Fibroblast of skin of left quadriceps (primary cell): Measurements from ENCODE around the gene CD101.

Experiments used
- DNase-seq, 2 experiments: peaks; one replicate each; pipeline ENCODE4 v3.0.0-alpha.2; 2013; ENCODE audit warnings: low read depth in 2 of 2

CD101 gene

DNA sequence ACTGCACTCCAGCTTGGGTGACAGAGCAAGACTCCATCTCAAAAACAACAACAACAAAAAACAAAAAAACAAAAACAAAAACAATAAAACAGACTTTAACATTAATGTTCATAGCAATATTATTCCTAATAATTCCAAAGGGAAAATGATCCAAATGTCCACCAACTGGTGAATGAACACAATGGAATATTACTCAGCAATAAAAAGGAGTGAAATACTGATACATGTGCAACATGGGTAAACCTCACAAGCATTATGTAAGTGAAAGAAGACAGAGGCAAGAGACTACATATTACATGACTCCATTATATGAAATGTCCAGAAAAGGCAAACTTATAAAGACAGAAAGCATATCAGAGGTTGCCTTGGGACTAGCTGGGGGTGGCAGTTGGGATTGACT is 52.5 kb downstream of the CD101 start:
- no peak for DNase-seq

DNA sequence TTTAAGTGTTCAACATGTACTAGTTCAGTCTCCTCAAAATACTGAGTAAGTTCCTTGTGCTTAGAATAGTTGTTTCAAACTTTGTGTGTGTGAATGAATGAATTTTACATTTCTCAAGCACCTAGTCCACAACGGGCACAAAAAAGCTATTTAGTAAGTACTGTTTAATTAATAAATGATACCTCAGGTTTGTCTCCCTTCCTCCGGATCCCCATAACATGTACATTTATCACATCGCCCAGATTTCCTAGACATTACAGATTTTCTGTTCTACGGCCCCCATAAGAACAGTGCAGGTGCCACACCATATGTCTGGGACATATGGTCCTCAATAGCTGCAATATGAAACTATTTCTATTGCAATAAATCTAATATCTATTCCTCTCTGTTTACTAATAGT is 57.2 kb downstream of the CD101 start:
- DNase-seq = no peak

DNA sequence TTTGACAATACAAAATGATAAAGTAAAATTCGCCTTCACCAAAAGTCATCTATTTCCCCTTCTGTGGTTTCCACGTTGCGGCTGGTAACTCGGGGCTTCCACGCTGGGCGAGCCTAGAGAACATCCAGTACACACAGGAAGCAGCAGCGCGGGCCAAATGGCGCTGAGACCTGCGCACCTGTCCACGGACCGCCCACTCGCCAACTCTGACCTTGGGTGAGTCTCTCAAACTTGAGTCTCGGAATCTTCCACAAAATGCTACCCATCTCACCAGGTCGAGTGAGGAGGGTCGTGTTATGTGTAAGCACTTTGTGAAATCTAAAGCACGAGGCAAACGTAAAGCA is 57.7 kb downstream of the CD101 start:
- no peak for DNase-seq

DNA sequence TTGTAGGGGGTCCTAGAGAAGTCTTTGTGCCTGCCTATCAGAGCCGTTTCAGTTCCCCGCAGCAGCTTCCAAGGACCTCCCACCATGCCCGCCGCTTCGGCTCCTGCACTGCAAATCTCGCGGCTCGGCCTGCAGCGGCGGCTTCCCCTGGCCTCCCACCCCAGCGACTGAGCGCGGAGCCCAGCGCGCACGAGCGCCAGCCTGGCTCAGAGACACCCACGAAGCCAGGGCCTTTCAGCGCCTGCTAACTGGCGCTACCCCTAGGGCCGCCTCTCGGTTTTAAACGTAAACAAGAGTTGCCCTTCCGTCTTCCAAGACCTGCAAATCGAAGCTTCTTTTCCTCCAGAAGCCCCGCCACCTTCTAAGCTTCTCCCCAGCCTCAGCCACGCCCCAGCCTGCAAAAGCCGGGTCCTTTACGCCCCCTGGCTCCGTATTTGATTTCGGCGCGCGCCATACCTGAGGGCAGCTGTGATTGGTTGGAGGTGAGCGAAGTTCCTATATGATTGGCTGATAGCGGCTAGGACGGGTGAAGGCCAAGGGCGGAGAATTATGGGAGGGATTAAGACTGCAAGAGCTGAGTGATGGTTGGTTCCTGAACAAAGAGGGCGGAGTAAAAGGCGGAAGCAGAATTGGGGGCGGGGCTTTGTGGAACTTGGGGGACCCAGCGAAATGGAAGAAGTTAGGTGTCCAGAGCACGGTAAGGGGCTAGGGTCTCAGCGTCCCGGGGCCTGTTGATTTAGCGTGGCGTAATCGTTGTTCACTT is 58.3 kb downstream of the CD101 start, which contains the start of gene TTF2:
Gene TTF2, plus strand, starts transcription at position 649 of the 763 bp plus-strand sequence. Its CDS starts 21 bp downstream, at position 670.
- peak; percentile 95 for DNase-seq

DNA sequence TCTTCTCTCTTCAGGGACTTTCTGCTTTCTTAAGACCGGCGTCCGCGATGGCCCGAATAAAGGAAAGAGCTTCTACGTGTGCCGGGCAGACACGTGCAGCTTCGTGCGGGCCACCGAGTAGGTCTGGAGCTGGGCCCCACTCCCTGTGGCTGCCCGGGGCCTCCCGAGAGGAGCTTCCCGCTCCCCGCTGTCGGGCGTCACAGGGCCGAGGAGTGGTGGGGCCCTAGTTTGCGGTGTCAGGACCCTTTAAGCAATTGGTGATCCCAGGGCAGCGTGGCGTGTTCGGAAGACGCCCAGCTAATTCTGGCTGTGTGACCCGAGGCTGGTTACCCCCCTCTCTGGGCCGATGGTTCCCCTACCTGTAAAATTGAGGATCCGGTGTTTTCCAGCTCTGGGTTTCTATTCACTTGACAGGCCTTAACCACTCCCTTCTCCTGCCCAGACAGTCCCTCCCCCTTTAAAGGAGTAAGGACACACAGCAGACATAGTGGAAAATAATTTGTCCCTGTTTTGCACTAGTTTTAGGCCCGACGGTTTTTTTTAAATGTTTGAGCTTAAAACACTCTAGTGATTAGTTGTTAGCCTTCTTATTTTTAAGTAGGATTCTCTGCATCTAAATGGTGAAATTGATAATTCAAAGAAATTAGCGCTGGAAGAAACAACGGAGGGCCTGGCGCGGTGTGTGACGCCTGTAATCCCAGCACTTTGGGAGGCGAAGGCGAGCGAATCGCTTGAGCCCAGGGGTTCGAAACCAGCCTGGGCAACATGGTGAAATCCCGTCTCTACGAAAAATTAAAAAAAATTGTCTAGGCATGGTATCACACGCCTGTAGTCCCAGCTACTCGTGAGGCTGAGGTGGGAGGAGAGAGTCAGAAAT is 59.1 kb downstream of the CD101 start:
- no peak for DNase-seq

DNA sequence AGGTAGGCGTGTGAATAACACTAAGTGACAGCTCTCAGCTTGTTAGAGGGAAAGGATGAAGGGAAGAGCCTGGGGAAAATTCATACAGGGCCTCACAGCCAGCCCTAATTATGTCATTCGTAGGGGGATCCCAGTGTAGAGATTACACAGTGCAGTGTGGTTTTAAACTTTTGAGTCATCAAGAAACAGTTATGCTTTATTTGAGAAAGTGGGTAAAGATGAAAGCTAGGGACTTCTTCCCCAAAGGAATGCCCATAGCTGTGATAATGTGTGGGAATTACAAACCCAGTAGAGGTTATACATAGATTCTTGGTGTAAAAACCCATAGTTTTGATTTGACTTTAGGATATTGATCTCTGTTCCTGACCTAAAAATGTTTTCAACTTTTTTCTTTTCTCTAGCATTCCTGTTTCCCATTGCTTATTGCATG is 60.4 kb downstream of the CD101 start:
- no peak for DNase-seq

DNA sequence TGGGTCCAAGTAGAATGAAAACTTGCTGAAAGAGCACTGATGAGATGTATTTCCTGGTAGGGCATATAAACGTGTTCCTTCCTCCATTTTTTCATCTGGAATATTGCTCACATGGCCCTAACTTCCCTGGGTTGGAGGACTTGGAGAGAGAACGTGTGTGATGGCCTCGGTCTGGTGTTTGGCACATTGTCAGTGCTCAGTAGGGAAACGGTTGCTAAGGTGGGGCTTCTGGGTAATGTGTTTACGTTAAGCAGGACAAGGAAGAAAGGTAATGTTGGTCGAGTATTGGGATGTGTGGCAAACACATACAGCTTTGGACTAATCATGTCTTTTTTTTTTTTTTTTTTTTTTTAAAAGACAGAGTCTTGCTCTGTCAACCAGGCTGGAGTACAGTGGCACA is 64.8 kb downstream of the CD101 start:
- DNase-seq = no peak

DNA sequence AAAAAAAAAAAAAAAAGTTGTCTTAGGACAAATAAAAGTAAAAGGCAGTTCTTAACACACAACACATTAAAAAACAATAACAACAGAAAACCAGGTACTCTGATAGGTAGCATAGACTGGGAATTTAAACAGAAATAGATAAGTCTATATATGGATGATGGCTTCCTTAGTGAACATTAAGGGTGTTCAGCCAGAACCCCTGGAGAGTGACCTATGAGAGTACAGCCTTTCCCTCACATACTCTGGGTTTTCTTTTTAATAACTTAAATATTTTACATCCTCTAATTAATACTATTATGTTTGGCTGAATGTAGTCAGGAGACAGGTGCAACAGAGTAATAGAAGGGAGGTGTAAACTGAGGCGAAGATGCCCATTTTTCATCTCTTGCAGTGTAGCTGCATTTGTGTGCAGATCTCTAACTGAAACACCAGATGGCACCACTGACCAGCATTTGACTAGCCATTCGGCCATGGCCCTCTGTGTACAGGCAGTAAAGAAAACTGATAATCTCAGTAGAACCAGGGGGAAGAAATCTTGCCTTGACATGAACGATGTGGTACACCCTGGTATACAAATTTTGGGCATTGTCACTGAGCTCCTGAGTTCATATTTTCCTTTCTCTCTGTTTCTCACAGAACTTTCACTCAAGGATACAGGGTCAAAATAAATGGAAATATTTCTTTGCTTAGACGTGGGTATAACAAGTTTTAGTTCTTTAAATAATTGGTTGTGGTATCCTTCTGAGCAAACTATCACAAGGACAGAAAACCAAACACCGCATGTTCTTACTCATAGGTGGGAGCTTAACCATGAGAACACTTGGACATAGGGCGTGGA is 66.2 kb downstream of the CD101 start:
- DNase-seq = peak in 1 of 2 experiments; percentile 26

DNA sequence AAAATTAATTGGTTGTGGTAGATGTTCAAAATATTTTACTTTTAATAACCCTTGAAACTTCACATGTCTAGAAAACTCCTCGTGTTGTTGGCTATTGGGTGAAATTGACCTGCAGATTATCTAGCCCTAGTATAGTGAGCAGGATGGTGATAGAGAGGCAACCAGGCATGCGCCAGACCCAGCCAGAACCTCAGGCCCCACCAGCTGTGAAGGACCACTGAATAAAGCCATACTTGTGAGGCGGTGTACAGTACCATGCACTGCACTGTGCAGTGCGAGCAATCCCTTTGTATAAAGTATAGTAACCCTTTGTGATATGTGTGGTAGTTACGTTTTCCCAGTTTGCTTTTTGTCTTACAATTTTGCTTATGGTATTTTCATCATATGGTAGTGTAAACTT is 67.0 kb downstream of the CD101 start:
- DNase-seq = no peak

DNA sequence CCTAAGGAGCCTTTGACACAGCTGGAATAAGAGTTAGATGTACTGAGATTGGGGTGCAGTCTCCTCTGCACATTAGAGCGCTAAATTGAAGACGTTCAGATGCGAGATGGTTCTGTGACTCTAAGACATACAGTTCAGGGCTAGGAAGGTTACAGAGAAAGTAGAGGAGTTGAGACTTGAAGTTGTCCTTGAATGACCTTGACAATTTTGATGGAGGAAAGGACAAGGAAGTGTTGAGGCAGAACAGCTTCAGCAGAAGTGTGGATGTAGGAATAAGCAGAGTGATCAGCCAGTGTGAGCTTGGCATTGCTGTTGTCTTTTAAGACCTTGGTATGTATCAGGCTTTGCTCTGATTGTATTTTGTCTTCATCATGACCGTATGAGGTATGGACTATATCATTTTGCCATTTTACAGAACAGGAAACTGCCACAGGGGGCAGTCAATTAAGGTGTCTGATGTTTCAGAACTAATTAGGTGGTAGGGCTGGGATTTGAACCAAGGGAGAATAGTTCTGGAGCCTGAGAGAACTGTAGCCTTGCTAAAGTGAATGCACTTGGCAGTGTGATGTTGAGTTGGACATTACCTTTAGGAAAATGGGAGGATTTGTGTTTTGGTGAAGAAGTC is 67.8 kb downstream of the CD101 start:
- DNase-seq = no peak

DNA sequence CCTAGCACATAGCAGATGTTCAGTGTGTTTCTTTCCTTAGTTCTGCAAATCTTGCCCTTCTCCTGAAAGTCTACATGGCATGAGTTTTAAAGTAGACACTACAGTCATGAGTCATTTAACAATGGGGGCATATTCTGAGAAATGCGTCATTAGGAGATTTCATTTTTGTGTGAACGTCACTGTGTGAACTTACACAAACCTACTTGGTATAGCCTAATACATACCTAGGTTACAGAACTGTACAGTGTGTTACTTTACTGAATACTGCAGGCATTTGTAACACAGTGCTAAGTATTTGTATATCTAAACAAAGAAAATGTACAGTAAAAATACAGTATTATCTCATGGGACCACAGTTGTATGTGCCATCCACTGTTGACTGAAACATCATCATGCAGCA is 68.6 kb downstream of the CD101 start:
- no peak for DNase-seq

DNA sequence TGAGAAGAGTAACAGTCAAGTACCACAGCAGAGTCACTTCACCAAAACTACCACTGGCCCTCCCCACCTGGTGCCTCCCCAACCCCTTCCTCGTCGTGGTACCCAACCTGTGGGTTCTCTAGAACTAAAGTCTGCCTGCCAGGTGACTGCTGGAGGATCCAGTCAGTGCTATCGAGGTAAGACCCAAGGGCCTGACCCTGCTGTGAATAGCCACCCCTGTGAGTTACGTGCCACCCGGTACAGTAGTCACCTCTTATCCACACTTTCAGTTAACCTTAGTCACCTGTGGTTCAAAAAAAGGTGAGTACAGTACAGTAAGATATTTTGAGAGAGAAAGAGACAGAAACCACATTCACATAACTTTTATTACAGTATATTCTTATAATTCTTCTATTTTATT is 75.1 kb downstream of the CD101 start:
- DNase-seq = no peak

DNA sequence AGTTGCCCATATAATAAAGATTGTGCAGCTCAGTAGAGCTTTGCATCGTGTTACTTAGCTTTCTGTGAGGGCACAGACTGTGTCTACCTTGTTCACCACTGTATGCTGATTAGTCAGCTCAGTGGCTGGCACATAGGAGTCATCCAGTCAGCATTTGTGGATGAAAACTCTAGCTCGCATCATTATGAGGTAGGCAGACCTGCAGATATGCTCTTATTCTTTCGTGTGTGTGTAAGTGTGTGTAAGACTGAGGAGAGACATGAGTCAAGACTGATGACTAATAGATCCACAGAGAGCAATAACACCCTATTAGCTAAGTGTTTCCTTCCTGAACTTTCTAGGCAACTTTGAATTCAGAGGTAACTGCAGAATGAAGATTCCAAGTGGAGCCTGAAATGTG is 75.7 kb downstream of the CD101 start:
- peak in 1 of 2 experiments; percentile 65 for DNase-seq

DNA sequence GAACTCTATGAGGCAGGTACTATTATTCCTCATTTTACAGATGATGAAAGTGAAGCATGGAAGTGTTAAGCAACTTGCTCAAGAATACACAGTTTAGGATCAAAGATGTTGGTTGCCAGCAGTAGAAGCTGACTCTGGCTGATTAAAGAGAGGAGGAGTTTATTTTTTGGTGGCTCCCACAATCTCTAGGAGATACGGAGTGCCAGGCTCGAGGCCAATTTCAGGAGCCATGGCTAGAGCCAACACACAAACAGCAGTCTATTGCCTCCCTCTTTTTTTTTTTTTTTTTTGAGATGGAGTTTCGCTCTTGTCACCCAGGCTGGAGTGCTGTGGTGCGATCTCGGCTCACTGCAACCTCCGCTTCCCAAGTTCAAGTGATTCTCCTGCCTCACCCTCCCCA is 78.2 kb downstream of the CD101 start:
- no peak for DNase-seq

DNA sequence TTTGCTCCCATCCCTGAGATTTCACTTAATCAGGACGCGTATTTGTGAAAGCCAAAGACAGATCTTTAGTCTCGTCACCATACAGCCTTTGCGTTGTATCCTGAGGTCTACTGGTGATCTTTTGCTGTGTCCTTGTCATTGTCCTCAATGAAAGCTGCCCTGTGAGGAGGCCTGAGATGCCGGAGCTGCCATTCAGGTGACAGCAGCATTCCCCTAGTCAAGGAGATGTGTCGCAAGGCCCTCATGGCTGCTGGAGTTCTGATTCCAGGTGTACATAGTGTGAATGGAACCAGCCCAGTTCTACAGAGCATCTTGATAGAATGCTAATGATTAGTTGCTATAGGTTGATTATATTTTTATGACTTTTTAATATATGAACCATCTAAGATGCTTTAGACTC is 82.7 kb downstream of the CD101 start:
- DNase-seq = no peak
